K562 (cell line): Measurements from ENCODE around the gene C1orf74. TPM values are rescaled to one million over a fixed set of nuclear protein-coding genes. Genes with fewer than 3 reads are reported as not detected.

Experiments used
- ATF7 ChIP-seq: fragments of 450-650 bp; IDR thresholded peaks from 2 replicates; pipeline ENCODE4 v1.7.1; 2014; ENCODE audit warnings: mild to moderate bottlenecking, moderate library complexity
- HMG20B ChIP-seq: fragments of 250-450 bp; sonication (Bioruptor Pico); IDR thresholded peaks from 2 replicates; pipeline ENCODE4 v1.5.0; 2021; ENCODE audit warnings: mild to moderate bottlenecking
- MYBL2 ChIP-seq, 2 experiments: fragments of 450-650 bp in 1 of 2; sonication (generic) in 1 of 2; formaldehyde crosslinking in 1 of 2; IDR thresholded peaks; 2 replicates each; pipeline versions ENCODE4 v1.6.1 to v1.8.1; 2017 to 2022; ENCODE audit warnings: borderline replicate concordance in 1 of 2, inconsistent platforms in 1 of 2, low read depth in 1 of 2, mild to moderate bottlenecking in 1 of 2, missing genetic modification reagents in 1 of 2, moderate library complexity in 1 of 2
- MYC ChIP-seq, 2 experiments: fragments of 250-450 bp in 1 of 2; sonication (Bioruptor Pico) in 1 of 2; IDR thresholded peaks; 2 replicates each; pipeline versions ENCODE4 v1.5.1 to v1.6.1; 2012 to 2021; ENCODE audit warnings: low read depth in 2 of 2, borderline replicate concordance in 1 of 2, improper control_type of control experiment in 1 of 2, low read length in 1 of 2, mild to moderate bottlenecking in 1 of 2, moderate library complexity in 1 of 2
- NCOA6 ChIP-seq: fragments of 450-650 bp; IDR thresholded peaks from 2 replicates; pipeline ENCODE4 v1.6.1; 2017; ENCODE audit warnings: mild to moderate bottlenecking
- NFIX ChIP-seq: fragments of 250-450 bp; sonication (Bioruptor Pico); IDR thresholded peaks from 2 replicates; pipeline ENCODE4 v1.4.0; 2020; ENCODE audit warnings: low read depth, mild to moderate bottlenecking, moderate library complexity
- PHB ChIP-seq: fragments of 250-450 bp; sonication (Bioruptor Pico); IDR thresholded peaks from 2 replicates; pipeline ENCODE4 v1.5.0; 2021
- SMAD4 ChIP-seq: fragments of 250-450 bp; sonication (Bioruptor Pico); conservative IDR thresholded peaks from 2 replicates; pipeline ENCODE4 v1.8.0; 2021; ENCODE audit warnings: inconsistent platforms, mild to moderate bottlenecking, moderate library complexity
- SNAPC5 ChIP-seq: fragments of 250-450 bp; sonication (Bioruptor Pico); IDR thresholded peaks from 2 replicates; pipeline ENCODE4 v1.8.0; 2021; ENCODE audit warnings: moderate library complexity, mild to moderate bottlenecking, inconsistent platforms
- SRSF1 ChIP-seq: fragments of 200-400 bp; formaldehyde crosslinking; IDR thresholded peaks from 2 replicates; pipeline ENCODE4 v1.6.1; 2017; ENCODE audit warnings: mild to moderate bottlenecking, low read depth, low read length, moderate library complexity
- THRA ChIP-seq: fragments of 450-650 bp; IDR thresholded peaks from 2 replicates; pipeline ENCODE4 v1.6.1; 2017; ENCODE audit warnings: mild to moderate bottlenecking, moderate library complexity
- ZKSCAN1 ChIP-seq: fragments of 150-350 bp; IDR thresholded peaks from 2 replicates; pipeline ENCODE4 v1.6.1; 2016; ENCODE audit warnings: low read depth, low read length
- ZNF445 ChIP-seq: fragments of 250-450 bp; sonication (Bioruptor Pico); IDR thresholded peaks from 2 replicates; pipeline ENCODE4 v1.4.0; 2020; ENCODE audit warnings: low read depth, mild to moderate bottlenecking, moderate library complexity
- ZNF592 ChIP-seq: fragments of 450-650 bp; IDR thresholded peaks from 2 replicates; pipeline ENCODE4 v1.6.1; 2017; ENCODE audit warnings: antibody characterized with exemption, mild to moderate bottlenecking
- polyA plus RNA-seq, 8 experiments: library from polyadenylated mRNA; depleted of rRNA in 4 of 8; stranded (reverse) in 5 of 8; unstranded in 3 of 8; fragments of >200 nt; fragmentation: Nextera tagmentation in 2 of 8; fragmentation: Illumina TruSeq in 1 of 8; extraction: Ambion mirVana in 2 of 8; extraction: Trizol in 1 of 8; gene quantifications; 2 replicates each; pipeline versions ENCODE4 v1.2.1 to v1.2.3, GENCODE V29; 2011 to 2014; ENCODE audit warnings: inconsistent platforms in 1 of 8, missing spikeins in 1 of 8
- total RNA-seq, 7 experiments: library from RNA; depleted of rRNA in 6 of 7; stranded (reverse); fragments of >200 nt in 6 of 7; fragmentation: Illumina TruSeq in 2 of 7; extraction: Trizol in 2 of 7; gene quantifications; 2 replicates each; pipeline versions ENCODE4 v1.2.1 to v1.2.3, GENCODE V29; 2011 to 2021; ENCODE audit warnings: low replicate concordance in 1 of 7
- TF ChIP-seq, protein P1 (sequence below): sonication (generic); formaldehyde crosslinking; IDR thresholded peaks from 2 replicates; pipeline ENCODE4 v1.9.0; 2022; ENCODE audit warnings: mild to moderate bottlenecking, missing genetic modification reagents

The C1orf74 gene
- total and polyA plus RNA-seq, 9 of the 15 experiments (the other 6 are each of a cell fraction or from before 2014, with no cell fraction given), result 4.0 to 7.6 (median 5.7) TPM

- peak; percentile 64 for TF ChIP-seq ZNF592
- TF ChIP-seq ZNF445 (CRISPR knock-in tag), result no peak
- TF ChIP-seq NFIX (CRISPR knock-in tag), result no peak
- no peak for TF ChIP-seq MYBL2 (IDR thresholded peaks at IDR 0.05; ENCODE audit: low read depth)
- TF ChIP-seq MYBL2 (CRISPR knock-in tag; IDR thresholded peaks at IDR 0.05; ENCODE audit: borderline replicate concordance), result no peak
- no peak for TF ChIP-seq SNAPC5 (CRISPR knock-in tag)
- TF ChIP-seq SMAD4, result peak; percentile 58
- TF ChIP-seq PHB, result no peak
- peak; percentile 23; the same call in 1 of the 2 replicates for TF ChIP-seq ZKSCAN1
- no peak for TF ChIP-seq NCOA6
- TF ChIP-seq, protein P1, sequence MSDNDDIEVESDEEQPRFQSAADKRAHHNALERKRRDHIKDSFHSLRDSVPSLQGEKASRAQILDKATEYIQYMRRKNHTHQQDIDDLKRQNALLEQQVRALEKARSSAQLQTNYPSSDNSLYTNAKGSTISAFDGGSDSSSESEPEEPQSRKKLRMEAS (CRISPR knock-in tag), result peak; percentile 98
- TF ChIP-seq HMG20B (CRISPR knock-in tag), result no peak
- peak; percentile 100 for TF ChIP-seq MYC (IDR thresholded peaks at IDR 0.05; ENCODE audit: low read depth, low read length)
- peak; percentile 94 for TF ChIP-seq MYC (CRISPR knock-in tag; IDR thresholded peaks at IDR 0.05; ENCODE audit: borderline replicate concordance, low read depth)
- TF ChIP-seq ATF7, result peak; percentile 90
- no peak for TF ChIP-seq SRSF1
- TF ChIP-seq THRA, result no peak
Observed at GRCh38 chr1:209827384-209828262, 43.3 kb upstream of the C1orf74 start, which contains the start of gene UTP25 (continued).
